ENCODE results near the gene PRR29.

DNA sequence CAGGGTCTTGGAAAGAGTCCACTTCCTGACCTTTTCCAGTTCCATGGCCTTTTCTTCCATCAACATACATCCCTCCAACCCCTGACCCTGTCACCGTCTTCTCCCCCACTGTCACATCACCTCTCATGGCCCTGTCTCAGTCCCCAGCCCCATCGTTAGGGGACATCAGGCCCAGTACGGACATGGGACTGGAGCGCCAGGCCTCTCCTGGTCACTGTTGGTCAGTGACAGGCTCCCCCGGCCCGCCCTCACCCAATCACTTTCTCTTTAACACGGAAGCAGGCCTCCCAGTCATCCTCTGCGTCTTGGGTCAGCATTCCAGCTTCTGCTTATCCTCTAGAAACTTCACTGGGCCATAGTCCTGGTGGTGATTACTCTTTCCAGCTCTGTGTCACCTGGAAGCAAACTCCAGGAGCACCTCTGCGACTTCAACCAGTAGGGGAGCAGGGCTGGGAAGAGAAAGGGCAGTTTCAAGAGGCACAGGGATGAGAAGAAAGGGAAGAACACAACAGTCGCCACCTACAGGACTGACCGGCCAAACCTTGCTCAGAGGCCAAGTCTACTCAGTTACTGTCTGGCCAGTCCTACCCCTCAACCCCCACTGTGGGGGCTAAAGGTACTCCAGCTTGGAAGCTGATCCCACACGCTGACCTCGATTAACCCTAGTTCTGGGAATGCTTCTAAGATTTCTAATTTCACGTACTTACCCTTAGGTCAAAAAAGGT, 38.2 kb downstream of the PRR29 start:
- no peak for TF ChIP-seq CTCF (conservative IDR thresholded peaks at IDR 0.05; ENCODE audit: low read depth, low read length)
- TF ChIP-seq EZH2 (IDR thresholded peaks at IDR 0.05; ENCODE audit: borderline replicate concordance, low read depth, low read length, poor library complexity, severe bottlenecking), result no peak
